Natural killer cell (primary cell): Measurements from ENCODE around the gene UROS. TPM values are rescaled to one million over a fixed set of nuclear protein-coding genes. Genes with fewer than 3 reads are reported as not detected.

Experiments
- ATAC-seq, 3 donors: fragments of 150-1000 bp in 2 of 3; fragments of 200-7000 bp in 1 of 3; cut with Tn5 transposase; 1 replicate in 1 of 3; 2 replicates in 2 of 3; pipeline ENCODE4 v1.10.0; 2021; ENCODE audit warnings: mild to moderate bottlenecking in 2 of 3, moderate library complexity in 2 of 3
- DNase-seq, 2 donors: peaks; one replicate each; pipeline versions ENCODE4 v3.0.0 to v3.0.0-alpha.2; 2013 to 2021; ENCODE audit warnings: mixed read lengths in 1 of 2
- H3K27ac ChIP-seq: one replicate; pipeline ENCODE4 v1.5.1; 2013; ENCODE audit warnings: mild to moderate bottlenecking, low read length
- H3K27me3 ChIP-seq: one replicate; pipeline ENCODE4 v1.6.1; 2013; ENCODE audit warnings: low read length; ENCODE audit not compliant: control insufficient read depth, insufficient read depth
- H3K36me3 ChIP-seq: one replicate; pipeline ENCODE4 v1.6.1; 2013; ENCODE audit warnings: low read length; ENCODE audit not compliant: control insufficient read depth, insufficient read depth
- H3K4me1 ChIP-seq: one replicate; pipeline ENCODE4 v1.6.1; 2013; ENCODE audit warnings: low read length; ENCODE audit not compliant: control insufficient read depth, insufficient read depth
- H3K4me3 ChIP-seq: one replicate; pipeline ENCODE4 v1.5.1; 2013; ENCODE audit warnings: low read length
- H3K9me3 ChIP-seq: one replicate; pipeline ENCODE4 v1.6.1; 2013; ENCODE audit warnings: low read length; ENCODE audit not compliant: control insufficient read depth, insufficient read depth
- H3K27ac Mint-ChIP-seq, 2 donors: one replicate each; pipeline ENCODE4 v1.8.0; 2022; ENCODE audit warnings: mild to moderate bottlenecking in 2 of 2, mixed read lengths in 2 of 2, moderate library complexity in 1 of 2
- H3K27me3 Mint-ChIP-seq, 2 donors: one replicate each; pipeline ENCODE4 v1.8.0; 2022; ENCODE audit warnings: low read depth in 2 of 2, mixed read lengths in 2 of 2
- H3K36me3 Mint-ChIP-seq: one replicate; pipeline ENCODE4 v1.8.0; 2022; ENCODE audit warnings: mixed read lengths
- H3K4me1 Mint-ChIP-seq, 2 donors: one replicate each; pipeline ENCODE4 v1.8.0; 2022; ENCODE audit warnings: mixed read lengths in 2 of 2
- H3K4me3 Mint-ChIP-seq: one replicate; pipeline ENCODE4 v1.8.0; 2022; ENCODE audit warnings: mild to moderate bottlenecking, moderate library complexity, mixed read lengths
- H3K9me3 Mint-ChIP-seq, 2 donors: one replicate each; pipeline ENCODE4 v1.8.0; 2022; ENCODE audit warnings: mixed read lengths in 2 of 2
- CTCF ChIP-seq: fragments of 200-600 bp; IDR thresholded peaks from one replicate; pipeline ENCODE4 v1.8.0; 2022; ENCODE audit warnings: antibody characterized with exemption
- WGBS: methylation state at CpG from one replicate; pipeline ENCODE4 v1.1.7; 2013; ENCODE audit warnings: missing lambda C conversion rate; ENCODE audit not compliant: insufficient coverage; 5-methylcytosine and 5-hydroxymethylcytosine counted together
- intact Hi-C: fragments of 100-400 bp; cut with micrococcal nuclease; formaldehyde crosslinking; loops from one replicate; pipeline ENCODE4 v1.14.2; 2022
- total RNA-seq, 4 donors: library from RNA; stranded (reverse); fragments of 120-200 nt in 1 of 4; gene quantifications; one replicate each; pipeline versions ENCODE4 v1.2.3 to v1.2.4, GENCODE V29; 2013 to 2022

UROS gene
- total RNA-seq, 3 donors from 2014 or later (not counting 1 experiment from before 2014, with no cell fraction given) = 29.1 to 42.5 (median 35.2) TPM

GRCh38 chr10:125845617-125846016 lies 22.6 kb upstream of the UROS start:
- H3K4me3 Mint-ChIP-seq = no peak overlapping the region
- H3K9me3 ChIP-seq = no peaks in the 10 kb centered on the region
- H3K4me1 Mint-ChIP-seq = no peaks in the 10 kb centered on the region
- H3K27me3 ChIP-seq = no peaks in the 10 kb centered on the region
- H3K27ac ChIP-seq = no peak overlapping the region
- H3K9me3 Mint-ChIP-seq = no peaks in the 10 kb centered on the region
- intact Hi-C loops = no loop called here
- H3K36me3 Mint-ChIP-seq = no peaks in the 10 kb centered on the region
- WGBS = 97% methylated on average over 11 of the region's 11 CpGs
- ATAC-seq (no peak), DNase-seq (no peak)
- no peak for TF ChIP-seq CTCF
- peaks cover 21% of the 10 kb centered on the region for H3K36me3 ChIP-seq
- no peak overlapping the region for H3K4me3 ChIP-seq
- H3K4me1 ChIP-seq = no peaks in the 10 kb centered on the region
- H3K27ac Mint-ChIP-seq = no peak overlapping the region
- H3K27me3 Mint-ChIP-seq = no peaks in the 10 kb centered on the region

DNA sequence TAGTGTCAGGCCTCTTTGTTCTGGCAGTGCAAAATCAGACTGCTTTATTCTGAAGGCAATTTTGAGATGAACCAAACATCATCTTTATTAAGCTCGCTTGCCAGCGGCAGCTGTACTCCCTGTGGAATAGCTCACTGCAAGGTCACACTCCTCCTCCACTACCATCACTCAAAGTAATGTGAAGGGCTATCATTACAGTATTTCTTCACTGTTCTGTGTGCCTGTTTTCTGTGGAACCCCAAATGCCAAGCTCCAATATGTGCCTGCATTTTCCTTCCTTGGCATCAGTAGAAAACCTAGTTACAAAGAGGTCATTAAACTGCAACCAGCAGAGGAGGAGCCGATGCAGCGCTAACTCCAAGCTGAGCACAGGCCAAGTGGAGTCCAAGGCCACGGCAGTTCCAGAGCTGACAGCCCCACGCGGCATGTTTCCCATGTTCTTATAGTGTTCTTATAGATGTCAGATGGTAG lies 21.7 kb upstream of the UROS start:
- no peaks in the 10 kb centered on the region for H3K36me3 Mint-ChIP-seq
- no peaks in the 10 kb centered on the region for H3K9me3 Mint-ChIP-seq
- no peak for ATAC-seq
- H3K27me3 Mint-ChIP-seq = no peaks in the 10 kb centered on the region
- H3K4me3 ChIP-seq = no peak overlapping the region
- no peaks in the 10 kb centered on the region for H3K4me1 Mint-ChIP-seq
- no peak for TF ChIP-seq CTCF
- WGBS = 97% methylated on average over 7 of the region's 7 CpGs
- no peak overlapping the region for H3K27ac Mint-ChIP-seq
- no peaks in the 10 kb centered on the region for H3K27me3 ChIP-seq
- no peaks in the 10 kb centered on the region for H3K4me1 ChIP-seq
- intact Hi-C loops = no loop called here
- no peak overlapping the region for H3K4me3 Mint-ChIP-seq
- DNase-seq = no peak
- H3K36me3 ChIP-seq = peaks cover 27% of the 10 kb centered on the region
- no peak overlapping the region for H3K27ac ChIP-seq
- H3K9me3 ChIP-seq = no peaks in the 10 kb centered on the region

- no peaks in the 10 kb centered on the region for H3K36me3 Mint-ChIP-seq
- H3K36me3 ChIP-seq = peaks cover 35% of the 10 kb centered on the region
- H3K27ac Mint-ChIP-seq = no peak overlapping the region
- no peaks in the 10 kb centered on the region for H3K9me3 Mint-ChIP-seq
- no peak for DNase-seq
- H3K4me1 Mint-ChIP-seq = no peaks in the 10 kb centered on the region
- no peak overlapping the region for H3K4me3 ChIP-seq
- intact Hi-C loops = no loop called here
- H3K27ac ChIP-seq = no peak overlapping the region
- no peaks in the 10 kb centered on the region for H3K4me1 ChIP-seq
- H3K27me3 ChIP-seq = no peaks in the 10 kb centered on the region
- no peaks in the 10 kb centered on the region for H3K9me3 ChIP-seq
- TF ChIP-seq CTCF = no peak
- ATAC-seq = no peak
- 98% methylated on average over 9 of the region's 9 CpGs for WGBS
- H3K4me3 Mint-ChIP-seq = no peak overlapping the region
- H3K27me3 Mint-ChIP-seq = no peaks in the 10 kb centered on the region
These were observed 20.7 kb upstream of the UROS start for GRCh38 chr10:125843603-125844329.

DNA sequence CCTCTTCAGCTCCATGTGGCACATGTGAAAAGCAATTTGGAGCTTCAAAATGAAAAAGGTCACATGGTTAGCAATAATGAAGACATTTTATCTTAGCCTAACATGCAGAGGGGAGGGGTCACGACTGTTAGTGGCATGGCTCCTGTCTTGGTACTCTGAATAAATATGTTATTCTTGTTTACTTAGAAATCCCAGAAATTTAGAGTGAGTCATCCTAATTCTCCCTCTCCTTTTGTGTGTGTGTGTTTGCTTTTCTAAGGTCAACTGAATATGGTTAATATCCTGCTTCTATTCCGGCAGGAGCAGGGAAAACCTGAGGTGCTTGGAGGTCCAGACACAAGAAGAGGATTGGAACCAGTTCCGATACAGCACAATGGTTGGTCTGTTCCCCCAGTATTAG lies 17.9 kb upstream of the UROS start:
- H3K36me3 ChIP-seq = peaks cover 50% of the 10 kb centered on the region
- H3K4me3 Mint-ChIP-seq = no peak overlapping the region

More for the DNA sequence above, 17.9 kb upstream of the UROS start:
- TF ChIP-seq CTCF = no peak
- no peaks in the 10 kb centered on the region for H3K27me3 ChIP-seq
- WGBS = 90% methylated on average over 3 of the region's 3 CpGs
- Mint-ChIP-seq H3K9me3 (no peaks in the 10 kb centered on the region), H3K27me3 (no peaks in the 10 kb centered on the region), H3K27ac (no peak overlapping the region), H3K4me1 (no peaks in the 10 kb centered on the region), H3K36me3 (peaks cover 11% of the 10 kb centered on the region)
- no peaks in the 10 kb centered on the region for H3K9me3 ChIP-seq
- no peaks in the 10 kb centered on the region for H3K4me1 ChIP-seq
- intact Hi-C loops = no loop called here
- no peak for DNase-seq
- ATAC-seq = no peak
- H3K27ac ChIP-seq = no peak overlapping the region
- H3K4me3 ChIP-seq = no peak overlapping the region
